HL-60 (cell line): ENCODE results near the gene ZBTB45.
A peak's percentile ranks its signal among the peaks of the same experiment; 100 is the strongest.
"Not testable (repeated sequence)": the region's sequence is repeated elsewhere in the genome, so short reads cannot be mapped to it uniquely, and the experiment has no call there.

Experiments
- DNase-seq, 2 experiments: peaks; one replicate each; pipeline ENCODE4 v3.0.0-alpha.2; 2010 to 2020; ENCODE audit warnings: low read depth in 1 of 2, low spot score in 1 of 2
- H3K27ac ChIP-seq: fragments of 250-450 bp; sonication (Bioruptor Pico); replicated peaks from 2 replicates; pipeline ENCODE4 v1.5.1; 2020; ENCODE audit warnings: mild to moderate bottlenecking, moderate library complexity
- H3K27me3 ChIP-seq: fragments of 250-450 bp; sonication (Bioruptor Pico); 2 replicates; pipeline ENCODE4 v1.5.1; 2021; ENCODE audit warnings: mild to moderate bottlenecking, moderate library complexity; ENCODE audit not compliant: insufficient read depth, poor library complexity, severe bottlenecking
- H3K4me3 ChIP-seq: replicated peaks from 2 replicates; pipeline ENCODE4 v1.5.1; 2011; ENCODE audit warnings: mild to moderate bottlenecking, control low read depth, low read length; ENCODE audit not compliant: insufficient read depth
- GABPA ChIP-seq: IDR thresholded peaks from 2 replicates; pipeline ENCODE4 v1.6.1; 2012; ENCODE audit warnings: low read depth
- POLR2AphosphoS5 ChIP-seq: IDR thresholded peaks from 2 replicates; pipeline ENCODE4 v1.6.1; 2012; ENCODE audit warnings: low read depth
- SPI1 ChIP-seq: IDR thresholded peaks from 2 replicates; pipeline ENCODE4 v1.6.1; 2012; ENCODE audit warnings: low read depth, mild to moderate bottlenecking, borderline replicate concordance
- TF ChIP-seq, protein P1 (sequence below): IDR thresholded peaks from one replicate; pipeline ENCODE4 v1.5.1; 2011; ENCODE audit warnings: low read length, control low read depth, inconsistent platforms; ENCODE audit not compliant: insufficient read depth
- TF ChIP-seq, protein P2 (sequence below): IDR thresholded peaks from 2 replicates; pipeline ENCODE4 v1.6.1; 2012; ENCODE audit warnings: low read depth; ENCODE audit not compliant: insufficient replicate concordance

ZBTB45 gene

DNA sequence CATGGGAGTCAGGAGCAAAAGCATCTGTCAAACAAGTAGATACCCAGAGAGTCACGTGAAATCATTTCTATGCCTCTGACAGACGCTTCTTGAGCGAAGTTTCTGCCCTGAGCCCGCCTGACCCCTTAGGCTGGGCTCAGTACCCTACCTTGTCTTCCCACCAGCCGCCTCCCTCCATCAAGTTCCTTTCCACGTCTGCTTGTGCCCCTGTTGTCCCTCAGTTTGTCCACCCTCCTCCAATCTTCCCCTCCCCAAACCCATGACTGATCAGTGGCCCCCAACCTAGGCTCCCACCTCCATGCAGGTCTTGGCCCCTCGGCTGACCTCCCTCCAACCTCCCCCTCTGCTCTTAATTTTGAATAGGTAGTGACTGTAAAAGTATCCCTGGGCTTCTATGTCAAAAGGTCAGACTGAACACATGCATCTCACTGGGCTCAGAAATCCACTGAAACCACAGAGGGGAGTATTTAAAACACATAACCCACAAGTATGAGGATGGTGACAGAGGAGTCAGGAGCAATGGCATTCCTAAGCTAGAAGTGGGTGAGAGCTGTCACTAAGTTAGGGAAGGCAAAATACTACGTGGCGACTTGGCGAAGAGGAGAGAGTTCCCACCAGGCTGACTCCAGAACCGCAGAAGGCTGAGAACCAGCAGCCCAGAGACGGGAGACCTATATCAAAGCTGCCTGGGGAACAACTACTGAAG is 45.2 kb downstream of the ZBTB45 start:
- no peak for DNase-seq
- TF ChIP-seq, protein P1, sequence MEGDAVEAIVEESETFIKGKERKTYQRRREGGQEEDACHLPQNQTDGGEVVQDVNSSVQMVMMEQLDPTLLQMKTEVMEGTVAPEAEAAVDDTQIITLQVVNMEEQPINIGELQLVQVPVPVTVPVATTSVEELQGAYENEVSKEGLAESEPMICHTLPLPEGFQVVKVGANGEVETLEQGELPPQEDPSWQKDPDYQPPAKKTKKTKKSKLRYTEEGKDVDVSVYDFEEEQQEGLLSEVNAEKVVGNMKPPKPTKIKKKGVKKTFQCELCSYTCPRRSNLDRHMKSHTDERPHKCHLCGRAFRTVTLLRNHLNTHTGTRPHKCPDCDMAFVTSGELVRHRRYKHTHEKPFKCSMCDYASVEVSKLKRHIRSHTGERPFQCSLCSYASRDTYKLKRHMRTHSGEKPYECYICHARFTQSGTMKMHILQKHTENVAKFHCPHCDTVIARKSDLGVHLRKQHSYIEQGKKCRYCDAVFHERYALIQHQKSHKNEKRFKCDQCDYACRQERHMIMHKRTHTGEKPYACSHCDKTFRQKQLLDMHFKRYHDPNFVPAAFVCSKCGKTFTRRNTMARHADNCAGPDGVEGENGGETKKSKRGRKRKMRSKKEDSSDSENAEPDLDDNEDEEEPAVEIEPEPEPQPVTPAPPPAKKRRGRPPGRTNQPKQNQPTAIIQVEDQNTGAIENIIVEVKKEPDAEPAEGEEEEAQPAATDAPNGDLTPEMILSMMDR: no peak
- TF ChIP-seq SPI1: no peak
- TF ChIP-seq, protein P2, sequence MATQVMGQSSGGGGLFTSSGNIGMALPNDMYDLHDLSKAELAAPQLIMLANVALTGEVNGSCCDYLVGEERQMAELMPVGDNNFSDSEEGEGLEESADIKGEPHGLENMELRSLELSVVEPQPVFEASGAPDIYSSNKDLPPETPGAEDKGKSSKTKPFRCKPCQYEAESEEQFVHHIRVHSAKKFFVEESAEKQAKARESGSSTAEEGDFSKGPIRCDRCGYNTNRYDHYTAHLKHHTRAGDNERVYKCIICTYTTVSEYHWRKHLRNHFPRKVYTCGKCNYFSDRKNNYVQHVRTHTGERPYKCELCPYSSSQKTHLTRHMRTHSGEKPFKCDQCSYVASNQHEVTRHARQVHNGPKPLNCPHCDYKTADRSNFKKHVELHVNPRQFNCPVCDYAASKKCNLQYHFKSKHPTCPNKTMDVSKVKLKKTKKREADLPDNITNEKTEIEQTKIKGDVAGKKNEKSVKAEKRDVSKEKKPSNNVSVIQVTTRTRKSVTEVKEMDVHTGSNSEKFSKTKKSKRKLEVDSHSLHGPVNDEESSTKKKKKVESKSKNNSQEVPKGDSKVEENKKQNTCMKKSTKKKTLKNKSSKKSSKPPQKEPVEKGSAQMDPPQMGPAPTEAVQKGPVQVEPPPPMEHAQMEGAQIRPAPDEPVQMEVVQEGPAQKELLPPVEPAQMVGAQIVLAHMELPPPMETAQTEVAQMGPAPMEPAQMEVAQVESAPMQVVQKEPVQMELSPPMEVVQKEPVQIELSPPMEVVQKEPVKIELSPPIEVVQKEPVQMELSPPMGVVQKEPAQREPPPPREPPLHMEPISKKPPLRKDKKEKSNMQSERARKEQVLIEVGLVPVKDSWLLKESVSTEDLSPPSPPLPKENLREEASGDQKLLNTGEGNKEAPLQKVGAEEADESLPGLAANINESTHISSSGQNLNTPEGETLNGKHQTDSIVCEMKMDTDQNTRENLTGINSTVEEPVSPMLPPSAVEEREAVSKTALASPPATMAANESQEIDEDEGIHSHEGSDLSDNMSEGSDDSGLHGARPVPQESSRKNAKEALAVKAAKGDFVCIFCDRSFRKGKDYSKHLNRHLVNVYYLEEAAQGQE: no peak
- no peak for TF ChIP-seq POLR2AphosphoS5
- no peak for TF ChIP-seq GABPA
- no peak overlapping the region for H3K4me3 ChIP-seq
- no peaks in the 10 kb centered on the region for H3K27me3 ChIP-seq
- no peak overlapping the region; the same call in 1 of the 2 replicates for H3K27ac ChIP-seq

GRCh38 chr19:58473775-58474174 is 45.8 kb downstream of the ZBTB45 start:
- Histone ChIP-seq H3K27me3 (no peaks in the 10 kb centered on the region), H3K27ac (no peak overlapping the region), H3K4me3 (no peak overlapping the region)
- TF ChIP-seq GABPA (no peak), POLR2AphosphoS5 (no peak; the same call in 1 of the 2 replicates), SPI1 (no peak)
- TF ChIP-seq, protein P2: no peak
- TF ChIP-seq, protein P1: no peak
- no peak for DNase-seq

DNA sequence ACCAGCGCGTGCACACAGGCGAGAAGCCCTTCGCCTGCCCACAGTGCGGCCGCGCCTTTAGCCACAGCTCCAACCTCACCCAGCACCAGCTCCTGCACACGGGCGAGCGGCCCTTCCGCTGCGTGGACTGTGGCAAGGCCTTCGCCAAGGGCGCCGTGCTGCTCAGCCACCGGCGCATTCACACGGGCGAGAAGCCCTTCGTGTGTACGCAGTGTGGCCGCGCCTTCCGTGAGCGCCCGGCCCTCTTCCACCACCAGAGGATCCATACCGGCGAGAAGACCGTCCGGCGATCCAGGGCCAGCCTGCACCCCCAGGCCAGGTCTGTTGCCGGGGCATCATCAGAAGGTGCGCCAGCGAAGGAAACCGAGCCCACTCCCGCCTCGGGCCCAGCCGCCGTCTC is 47.9 kb downstream of the ZBTB45 start:
- DNase-seq: no peak
- Histone ChIP-seq H3K27me3 (no peaks in the 10 kb centered on the region), H3K27ac (no peak overlapping the region), H3K4me3 (no peak overlapping the region)
- TF ChIP-seq, protein P1: no peak
- TF ChIP-seq POLR2AphosphoS5: peak; percentile 18; the same call in 1 of the 2 replicates

- not testable (repeated sequence) for H3K4me3 ChIP-seq, H3K27me3 ChIP-seq, H3K27ac ChIP-seq, DNase-seq
These were observed 48.6 kb downstream of the ZBTB45 start for GRCh38 chr19:58470837-58471543.
